ENCODE data around the gene DAZAP1.

The DAZAP1 gene

GRCh38 chr19:1382250-1382649, 25.1 kb upstream of the DAZAP1 start:
- DNase-seq = no peak
- Histone ChIP-seq H3K4me1 (ENCODE audit: control insufficient read depth, low read depth, low read length) (no peaks in the 10 kb centered on the region), H4K8ac (ENCODE audit: low read depth, low read length) (no peak overlapping the region), H3K27ac (ENCODE audit: low read depth, low read length) (no peak overlapping the region), H3K18ac (ENCODE audit: low read length) (no peak overlapping the region), H3K79me1 (ENCODE audit: low read length) (peaks cover 2% of the 10 kb centered on the region), H3K9ac (ENCODE audit: low read length) (no peak overlapping the region), H2AK5ac (ENCODE audit: low read length) (no peak overlapping the region), H3K4me2 (ENCODE audit: low read length) (no peak overlapping the region), H3K27me3 (ENCODE audit: insufficient read depth, low read length, poor library complexity) (no peaks in the 10 kb centered on the region), H3K4ac (ENCODE audit: low read depth, low read length) (no peak overlapping the region), H4K5ac (ENCODE audit: low read length) (no peak overlapping the region), H2BK15ac (replicated peaks; ENCODE audit: low read depth) (no peak overlapping the region), H3K36me3 (ENCODE audit: control insufficient read depth, insufficient read depth, low read length) (peaks cover 3% of the 10 kb centered on the region), H3K56ac (ENCODE audit: low read length) (no peak overlapping the region), H2BK5ac (ENCODE audit: low read length) (no peak overlapping the region), H3K4me3 (ENCODE audit: low read length) (no peak overlapping the region), H3K23ac (ENCODE audit: low read length) (no peak overlapping the region), H2BK120ac (ENCODE audit: low read depth, low read length) (no peak overlapping the region), H3K79me2 (ENCODE audit: control insufficient read depth, insufficient read depth, low read length) (no peaks in the 10 kb centered on the region)
- WGBS (ENCODE audit: extremely low coverage, insufficient coverage, low lambda C conversion rate) = no CpG with 5 or more reads among the region's 3 CpGs

GRCh38 chr19:1383017-1383311, 24.4 kb upstream of the DAZAP1 start:
- Histone ChIP-seq H3K4me3 (ENCODE audit: low read length) (no peak overlapping the region), H3K36me3 (ENCODE audit: control insufficient read depth, insufficient read depth, low read length) (no peaks in the 10 kb centered on the region)

GRCh38 chr19:1383312-1384084, 23.9 kb upstream of the DAZAP1 start, which contains the start of gene NDUFS7:
Gene NDUFS7, plus strand, starts transcription at chr19:1383907. Its CDS starts 20 bp downstream, at chr19:1383927.
- no peaks in the 10 kb centered on the region for H3K4me1 ChIP-seq (ENCODE audit: control insufficient read depth, low read depth, low read length)
- H3K79me2 ChIP-seq (ENCODE audit: control insufficient read depth, insufficient read depth, low read length) = no peaks in the 10 kb centered on the region
- H3K27me3 ChIP-seq (ENCODE audit: insufficient read depth, low read length, poor library complexity) = no peaks in the 10 kb centered on the region
- H4K5ac ChIP-seq (ENCODE audit: low read length) = no peak within 1 kb of the TSS
- peaks cover 2% of the 10 kb centered on the region for H3K79me1 ChIP-seq (ENCODE audit: low read length)
- peak within 1 kb of the TSS; percentile 76 for H3K4me3 ChIP-seq (ENCODE audit: low read length)
- no peak within 1 kb of the TSS for H4K8ac ChIP-seq (ENCODE audit: low read depth, low read length)
- H3K56ac ChIP-seq (ENCODE audit: low read length) = peak within 1 kb of the TSS; percentile 89
- WGBS (ENCODE audit: extremely low coverage, insufficient coverage, low lambda C conversion rate) = no CpG with 5 or more reads among the region's 90 CpGs
- peak; percentile 93 for DNase-seq
- peak within 1 kb of the TSS; percentile 46 for H3K4ac ChIP-seq (ENCODE audit: low read depth, low read length)
- H2BK5ac ChIP-seq (ENCODE audit: low read length) = no peak within 1 kb of the TSS
- no peak within 1 kb of the TSS for H2AK5ac ChIP-seq (ENCODE audit: low read length)
- peak within 1 kb of the TSS; percentile 76 for H3K27ac ChIP-seq (ENCODE audit: low read depth, low read length)
- no peak within 1 kb of the TSS for H2BK120ac ChIP-seq (ENCODE audit: low read depth, low read length)
- peak within 1 kb of the TSS; percentile 83 for H3K9ac ChIP-seq (ENCODE audit: low read length)
- H3K4me2 ChIP-seq (ENCODE audit: low read length) = peak within 1 kb of the TSS; percentile 88
- no peak within 1 kb of the TSS for H3K23ac ChIP-seq (ENCODE audit: low read length)
- no peak within 1 kb of the TSS for H3K18ac ChIP-seq (ENCODE audit: low read length)
- H2BK15ac ChIP-seq (replicated peaks; ENCODE audit: low read depth) = no peak within 1 kb of the TSS
- H3K36me3 ChIP-seq (ENCODE audit: control insufficient read depth, insufficient read depth, low read length) = no peaks in the 10 kb centered on the region

More at GRCh38 chr19:1383017-1383311, 24.4 kb upstream of the DAZAP1 start:
- Histone ChIP-seq H3K27me3 (ENCODE audit: insufficient read depth, low read length, poor library complexity) (no peaks in the 10 kb centered on the region), H2BK120ac (ENCODE audit: low read depth, low read length) (no peak overlapping the region), H3K9ac (ENCODE audit: low read length) (no peak overlapping the region), H3K18ac (ENCODE audit: low read length) (no peak overlapping the region), H4K5ac (ENCODE audit: low read length) (no peak overlapping the region), H2BK5ac (ENCODE audit: low read length) (no peak overlapping the region), H4K8ac (ENCODE audit: low read depth, low read length) (no peak overlapping the region), H3K23ac (ENCODE audit: low read length) (no peak overlapping the region), H3K4me2 (ENCODE audit: low read length) (no peak overlapping the region), H2AK5ac (ENCODE audit: low read length) (no peak overlapping the region), H3K79me2 (ENCODE audit: control insufficient read depth, insufficient read depth, low read length) (no peaks in the 10 kb centered on the region), H3K27ac (ENCODE audit: low read depth, low read length) (no peak overlapping the region), H3K4ac (ENCODE audit: low read depth, low read length) (no peak overlapping the region), H3K79me1 (ENCODE audit: low read length) (peaks cover 2% of the 10 kb centered on the region), H3K4me1 (ENCODE audit: control insufficient read depth, low read depth, low read length) (no peaks in the 10 kb centered on the region), H2BK15ac (replicated peaks; ENCODE audit: low read depth) (no peak overlapping the region), H3K56ac (ENCODE audit: low read length) (no peak overlapping the region)
- WGBS (ENCODE audit: extremely low coverage, insufficient coverage, low lambda C conversion rate) = no CpG with 5 or more reads among the region's 9 CpGs
- no peak for DNase-seq

GRCh38 chr19:1384085-1384462, 23.3 kb upstream of the DAZAP1 start:
- Histone ChIP-seq H3K4me2 (ENCODE audit: low read length) (peak overlapping the region; percentile 78), H3K56ac (ENCODE audit: low read length) (peak overlapping the region; percentile 89), H2BK120ac (ENCODE audit: low read depth, low read length) (no peak overlapping the region), H3K27ac (ENCODE audit: low read depth, low read length) (no peak overlapping the region), H3K4ac (ENCODE audit: low read depth, low read length) (peak overlapping the region; percentile 46), H4K5ac (ENCODE audit: low read length) (no peak overlapping the region), H3K4me1 (ENCODE audit: control insufficient read depth, low read depth, low read length) (no peaks in the 10 kb centered on the region), H3K79me1 (ENCODE audit: low read length) (peaks cover 2% of the 10 kb centered on the region), H4K8ac (ENCODE audit: low read depth, low read length) (no peak overlapping the region), H3K18ac (ENCODE audit: low read length) (no peak overlapping the region), H3K36me3 (ENCODE audit: control insufficient read depth, insufficient read depth, low read length) (peaks cover 3% of the 10 kb centered on the region), H2AK5ac (ENCODE audit: low read length) (no peak overlapping the region), H2BK5ac (ENCODE audit: low read length) (no peak overlapping the region), H3K4me3 (ENCODE audit: low read length) (peak overlapping the region; percentile 75), H3K79me2 (ENCODE audit: control insufficient read depth, insufficient read depth, low read length) (no peaks in the 10 kb centered on the region), H3K9ac (ENCODE audit: low read length) (peak overlapping the region; percentile 83), H2BK15ac (replicated peaks; ENCODE audit: low read depth) (no peak overlapping the region), H3K23ac (ENCODE audit: low read length) (no peak overlapping the region), H3K27me3 (ENCODE audit: insufficient read depth, low read length, poor library complexity) (no peaks in the 10 kb centered on the region)
- DNase-seq = no peak
- WGBS (ENCODE audit: extremely low coverage, insufficient coverage, low lambda C conversion rate) = no CpG with 5 or more reads among the region's 23 CpGs

GRCh38 chr19:1384478-1385110, 22.8 kb upstream of the DAZAP1 start:
- H3K9ac ChIP-seq (ENCODE audit: low read length) = peak overlapping the region; percentile 83
- no peaks in the 10 kb centered on the region for H3K79me2 ChIP-seq (ENCODE audit: control insufficient read depth, insufficient read depth, low read length)
- H3K4me3 ChIP-seq (ENCODE audit: low read length) = no peak overlapping the region
- H2AK5ac ChIP-seq (ENCODE audit: low read length) = no peak overlapping the region
- no peak overlapping the region for H3K18ac ChIP-seq (ENCODE audit: low read length)
- no peak overlapping the region for H2BK5ac ChIP-seq (ENCODE audit: low read length)
- no peak overlapping the region for H3K23ac ChIP-seq (ENCODE audit: low read length)
- no peak overlapping the region for H2BK15ac ChIP-seq (replicated peaks; ENCODE audit: low read depth)
- no peak overlapping the region for H3K4ac ChIP-seq (ENCODE audit: low read depth, low read length)
- H3K56ac ChIP-seq (ENCODE audit: low read length) = no peak overlapping the region
- H4K5ac ChIP-seq (ENCODE audit: low read length) = no peak overlapping the region
- H3K27ac ChIP-seq (ENCODE audit: low read depth, low read length) = no peak overlapping the region
- H3K79me1 ChIP-seq (ENCODE audit: low read length) = peaks cover 2% of the 10 kb centered on the region
- H4K8ac ChIP-seq (ENCODE audit: low read depth, low read length) = no peak overlapping the region
- H2BK120ac ChIP-seq (ENCODE audit: low read depth, low read length) = no peak overlapping the region
- peak overlapping the region; percentile 78 for H3K4me2 ChIP-seq (ENCODE audit: low read length)
- no peak for DNase-seq
- no peaks in the 10 kb centered on the region for H3K27me3 ChIP-seq (ENCODE audit: insufficient read depth, low read length, poor library complexity)
- WGBS (ENCODE audit: extremely low coverage, insufficient coverage, low lambda C conversion rate) = no CpG with 5 or more reads among the region's 17 CpGs
- H3K4me1 ChIP-seq (ENCODE audit: control insufficient read depth, low read depth, low read length) = no peaks in the 10 kb centered on the region
- peaks cover 4% of the 10 kb centered on the region for H3K36me3 ChIP-seq (ENCODE audit: control insufficient read depth, insufficient read depth, low read length)

All from mesendoderm (in vitro differentiated cells).